Small intestine (tissue), 7 donors: Measurements from ENCODE around the gene FAM120AOS. TPM values are rescaled to one million over a fixed set of nuclear protein-coding genes. Genes with fewer than 3 reads are reported as not detected.

ENCODE experiments used
- DNase-seq, 2 donors: peaks; one replicate each; pipeline versions ENCODE4 v3.0.0 to v3.0.0-alpha.2; 2013
- FAIRE-seq: peaks from 2 replicates; lab custom pipeline; 2012; peaks lifted over from hg19 to GRCh38; lab: Jason Lieb, UNC
- H3K27ac ChIP-seq, 3 donors: one replicate each; pipeline ENCODE4 v1.5.1; 2013; ENCODE audit warnings: low read length in 2 of 3, mild to moderate bottlenecking in 2 of 3, control low read depth in 1 of 3, inconsistent platforms in 1 of 3, low read depth in 1 of 3, moderate library complexity in 1 of 3
- H3K27me3 ChIP-seq, 3 donors: one replicate each; pipeline ENCODE4 v1.6.1; 2013; ENCODE audit warnings: low read length in 3 of 3, inconsistent platforms in 1 of 3; ENCODE audit not compliant: control insufficient read depth in 3 of 3, insufficient read depth in 3 of 3
- H3K36me3 ChIP-seq, 3 donors: one replicate each; pipeline ENCODE4 v1.6.1; 2013; ENCODE audit warnings: low read length in 3 of 3, inconsistent platforms in 1 of 3, low read depth in 1 of 3, mild to moderate bottlenecking in 1 of 3, moderate library complexity in 1 of 3; ENCODE audit not compliant: control insufficient read depth in 3 of 3, insufficient read depth in 2 of 3
- H3K4me1 ChIP-seq, 3 donors: one replicate each; pipeline ENCODE4 v1.6.1; 2013; ENCODE audit warnings: low read length in 2 of 3, inconsistent platforms in 1 of 3, low read depth in 1 of 3, mild to moderate bottlenecking in 1 of 3, moderate library complexity in 1 of 3; ENCODE audit not compliant: control insufficient read depth in 3 of 3, insufficient read depth in 2 of 3
- H3K4me3 ChIP-seq, 3 donors: one replicate each; pipeline ENCODE4 v1.5.1; 2013; ENCODE audit warnings: low read length in 3 of 3, control low read depth in 1 of 3, inconsistent platforms in 1 of 3, low read depth in 1 of 3, mild to moderate bottlenecking in 1 of 3, moderate library complexity in 1 of 3
- H3K9me3 ChIP-seq, 2 donors: one replicate each; pipeline ENCODE4 v1.6.1; 2013; ENCODE audit warnings: low read depth in 1 of 2, low read length in 1 of 2; ENCODE audit not compliant: control insufficient read depth in 2 of 2, insufficient read depth in 1 of 2
- WGBS, 3 donors: extraction: QIAGEN DNeasy Blood & Tissue Kit; methylation state at CpG; one replicate each; pipeline ENCODE4 v1.1.7; 2013; 5-methylcytosine and 5-hydroxymethylcytosine counted together
- polyA plus RNA-seq, 4 donors: library from polyadenylated mRNA; stranded (reverse) in 3 of 4; unstranded in 1 of 4; fragments of 200-250 nt in 3 of 4; fragments of 120-200 nt in 1 of 4; gene quantifications; one replicate each; pipeline versions ENCODE4 v1.2.1 to v1.2.3, GENCODE V29; 2013
- donor health status: healthy with polysubstance abuse.
- donor health status: control.
- donor health status: control.
- donor health status: Bipolar disorder and iron deficiency.
- donor health status: healthy.

The FAM120AOS gene
- polyA plus RNA-seq, 4 donors = 29.7 to 62.9 (median 32.0) TPM

DNA sequence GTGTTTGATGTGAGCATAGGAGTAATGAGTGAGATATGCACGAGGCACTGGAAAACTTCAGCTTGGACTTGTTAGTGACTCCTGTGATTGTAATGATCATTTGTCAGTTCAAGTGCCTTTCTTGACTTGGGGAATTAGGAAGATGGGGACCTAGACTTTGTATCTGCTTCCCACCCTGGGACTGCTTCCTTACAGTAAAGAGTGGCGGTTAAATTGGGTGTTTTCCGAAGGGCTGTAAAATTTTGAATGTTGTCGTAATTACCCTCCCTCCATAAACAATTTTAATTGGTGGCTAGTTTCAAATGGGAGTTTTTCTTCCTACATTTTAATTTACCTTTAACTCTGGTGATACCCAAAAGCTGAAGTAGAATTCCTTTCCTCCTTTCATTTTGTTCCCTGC, 23.5 kb upstream of the FAM120AOS start:
- H3K27ac ChIP-seq = no peak overlapping the region
- 70 to 77% (median 73%) methylated on average over 4 of the region's 4 CpGs for WGBS, 3 donors
- H3K27me3 ChIP-seq = no peaks in the 10 kb centered on the region
- FAIRE-seq = no peak
- peaks cover 2 to 22% (median 8%) of the 10 kb centered on the region in 3 donors for H3K36me3 ChIP-seq
- H3K4me1 ChIP-seq = peaks cover 0 to 3% (median 0%) of the 10 kb centered on the region in 3 donors
- no peak for DNase-seq
- no peaks in the 10 kb centered on the region for H3K9me3 ChIP-seq
- no peak overlapping the region for H3K4me3 ChIP-seq

DNA sequence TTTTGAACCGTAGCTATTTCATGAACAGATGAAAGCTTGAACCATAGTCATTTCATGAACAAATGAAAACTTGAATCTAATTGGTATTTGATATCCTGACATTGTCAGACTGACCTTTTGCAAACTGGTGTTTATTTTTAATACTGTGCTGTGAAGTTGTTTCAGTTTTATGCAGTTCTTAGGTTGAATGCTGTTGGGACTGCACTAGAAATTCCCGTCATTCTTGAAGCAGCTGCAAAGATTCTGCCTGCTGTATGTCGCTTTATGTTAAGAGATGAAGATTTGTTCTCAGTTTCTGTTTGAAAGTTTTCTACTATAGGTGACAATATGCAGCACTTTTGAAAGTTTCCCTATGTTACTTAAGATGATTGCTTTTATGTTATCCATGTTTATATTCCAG, 22.5 kb upstream of the FAM120AOS start:
- H3K4me3 ChIP-seq = no peak overlapping the region
- H3K27me3 ChIP-seq = no peaks in the 10 kb centered on the region
- no peak for DNase-seq
- 72 to 84% (median 79%) methylated on average over 3 of the region's 3 CpGs for WGBS, 3 donors
- FAIRE-seq = no peak
- H3K36me3 ChIP-seq = peaks cover 2 to 16% (median 8%) of the 10 kb centered on the region in 3 donors
- H3K9me3 ChIP-seq = no peaks in the 10 kb centered on the region
- H3K27ac ChIP-seq = no peak overlapping the region
- H3K4me1 ChIP-seq = peaks cover 0 to 8% (median 5%) of the 10 kb centered on the region in 3 donors

DNA sequence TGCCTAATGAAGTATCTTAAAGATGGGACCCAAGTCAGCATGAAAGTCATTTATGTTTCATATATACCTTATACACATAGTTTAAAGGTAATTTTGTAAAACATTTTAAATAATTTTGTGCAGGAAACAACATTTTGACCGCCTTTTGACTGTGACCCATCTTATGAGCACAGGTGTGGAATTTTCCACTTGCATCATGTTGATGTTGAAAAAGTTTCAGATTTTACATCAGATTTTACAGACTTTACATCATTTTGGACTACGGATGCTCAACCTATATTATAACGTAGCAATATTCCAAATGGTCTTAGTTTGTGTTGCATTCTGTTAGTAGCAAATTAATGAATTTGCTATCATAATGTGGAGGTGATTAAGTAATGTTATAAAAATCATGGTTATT, 21.7 kb upstream of the FAM120AOS start:
- Histone ChIP-seq H3K4me3 (no peak overlapping the region), H3K27me3 (no peaks in the 10 kb centered on the region), H3K36me3 (peaks cover 0 to 11% (median 8%) of the 10 kb centered on the region in 3 donors), H3K27ac (no peak overlapping the region), H3K9me3 (no peaks in the 10 kb centered on the region), H3K4me1 (peaks cover 4 to 16% (median 7%) of the 10 kb centered on the region in 3 donors)
- 96 to 99% (median 97%) methylated on average over 3 of the region's 3 CpGs for WGBS, 3 donors
- FAIRE-seq (no peak), DNase-seq (no peak)

DNA sequence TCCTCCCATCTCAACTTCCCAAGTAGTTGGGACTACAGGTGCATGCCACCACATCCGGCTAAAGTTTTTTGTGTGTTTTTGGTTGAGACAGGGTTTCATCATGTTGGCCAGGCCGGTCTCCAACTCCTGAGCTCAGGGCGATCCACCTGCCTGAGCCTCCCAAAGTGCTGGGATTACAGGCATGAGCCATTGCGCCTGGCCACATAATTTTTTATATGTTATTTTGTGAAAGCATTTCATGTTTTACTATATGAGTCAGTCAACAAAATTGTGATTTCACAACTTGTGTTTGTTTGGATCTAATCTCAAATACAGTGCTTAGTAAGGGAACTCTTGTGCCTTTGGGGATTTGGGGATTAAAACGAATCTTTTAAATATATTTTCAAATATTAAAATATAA, 20.0 kb upstream of the FAM120AOS start:
- Histone ChIP-seq H3K27me3 (no peaks in the 10 kb centered on the region), H3K9me3 (no peaks in the 10 kb centered on the region), H3K36me3 (peaks cover 0 to 8% (median 6%) of the 10 kb centered on the region in 3 donors), H3K27ac (no peak overlapping the region), H3K4me3 (no peak overlapping the region), H3K4me1 (peaks cover 7 to 27% (median 12%) of the 10 kb centered on the region in 3 donors)
- DNase-seq (no peak), FAIRE-seq (no peak)
- 81 to 97% (median 86%) methylated on average over 5 of the region's 5 CpGs for WGBS, 3 donors

DNA sequence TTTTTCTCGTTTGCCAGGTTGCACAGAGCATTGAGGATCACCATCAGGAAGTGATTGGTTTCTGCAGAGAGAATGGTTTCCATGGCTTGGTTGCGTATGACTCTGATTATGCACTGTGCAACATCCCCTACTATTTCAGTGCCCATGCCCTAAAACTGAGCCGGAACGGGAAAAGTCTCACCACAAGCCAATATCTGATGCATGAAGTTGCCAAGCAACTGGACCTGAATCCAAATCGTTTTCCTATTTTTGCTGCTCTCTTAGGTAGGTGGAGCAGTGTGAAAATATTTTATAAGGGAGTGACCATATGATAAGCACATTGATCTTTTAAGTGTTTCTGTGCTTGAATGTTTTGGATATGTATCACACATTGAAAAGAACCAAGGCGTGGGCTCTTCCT, 17.7 kb upstream of the FAM120AOS start:
- FAIRE-seq = no peak
- peaks cover 15 to 46% (median 26%) of the 10 kb centered on the region in 3 donors for H3K4me1 ChIP-seq

DNA sequence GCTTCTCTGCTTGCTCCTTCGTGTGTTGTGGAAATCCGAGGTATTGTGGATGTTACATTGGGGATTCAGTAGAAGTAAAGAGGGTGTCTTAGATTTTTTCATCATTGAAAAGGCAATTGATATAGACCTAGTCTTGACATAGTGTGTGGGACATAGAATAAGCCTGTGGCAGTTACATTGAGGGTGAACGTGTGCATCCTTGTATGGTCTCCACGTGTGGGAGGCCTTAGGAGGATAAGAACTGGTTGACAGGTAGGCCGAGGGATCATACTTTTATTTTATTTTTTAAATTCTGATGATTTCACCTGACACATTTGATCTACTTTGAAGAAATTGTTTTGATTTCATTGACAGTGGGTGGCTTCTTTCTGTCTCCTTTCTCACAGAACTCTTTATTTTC, 17.0 kb upstream of the FAM120AOS start:
- H3K36me3 ChIP-seq = peaks cover 0 to 8% (median 2%) of the 10 kb centered on the region in 3 donors
- FAIRE-seq = no peak
- H3K27me3 ChIP-seq = no peaks in the 10 kb centered on the region
- DNase-seq = no peak
- peaks cover 19 to 51% (median 26%) of the 10 kb centered on the region in 3 donors for H3K4me1 ChIP-seq
- H3K4me3 ChIP-seq = no peak overlapping the region
- H3K9me3 ChIP-seq = no peaks in the 10 kb centered on the region
- H3K27ac ChIP-seq = peak overlapping the region in 1 of 3 donors; percentile 93
- 66 to 83% (median 80%) methylated on average over 5 of the region's 5 CpGs for WGBS, 3 donors

More for the DNA sequence above, 17.7 kb upstream of the FAM120AOS start:
- DNase-seq = no peak
- Histone ChIP-seq H3K36me3 (peaks cover 0 to 8% (median 3%) of the 10 kb centered on the region in 3 donors), H3K9me3 (no peaks in the 10 kb centered on the region), H3K27ac (peak overlapping the region in 1 of 3 donors; percentile 6), H3K4me3 (no peak overlapping the region), H3K27me3 (no peaks in the 10 kb centered on the region)
- 66 to 79% (median 78%) methylated on average over 6 of the region's 6 CpGs for WGBS, 3 donors

DNA sequence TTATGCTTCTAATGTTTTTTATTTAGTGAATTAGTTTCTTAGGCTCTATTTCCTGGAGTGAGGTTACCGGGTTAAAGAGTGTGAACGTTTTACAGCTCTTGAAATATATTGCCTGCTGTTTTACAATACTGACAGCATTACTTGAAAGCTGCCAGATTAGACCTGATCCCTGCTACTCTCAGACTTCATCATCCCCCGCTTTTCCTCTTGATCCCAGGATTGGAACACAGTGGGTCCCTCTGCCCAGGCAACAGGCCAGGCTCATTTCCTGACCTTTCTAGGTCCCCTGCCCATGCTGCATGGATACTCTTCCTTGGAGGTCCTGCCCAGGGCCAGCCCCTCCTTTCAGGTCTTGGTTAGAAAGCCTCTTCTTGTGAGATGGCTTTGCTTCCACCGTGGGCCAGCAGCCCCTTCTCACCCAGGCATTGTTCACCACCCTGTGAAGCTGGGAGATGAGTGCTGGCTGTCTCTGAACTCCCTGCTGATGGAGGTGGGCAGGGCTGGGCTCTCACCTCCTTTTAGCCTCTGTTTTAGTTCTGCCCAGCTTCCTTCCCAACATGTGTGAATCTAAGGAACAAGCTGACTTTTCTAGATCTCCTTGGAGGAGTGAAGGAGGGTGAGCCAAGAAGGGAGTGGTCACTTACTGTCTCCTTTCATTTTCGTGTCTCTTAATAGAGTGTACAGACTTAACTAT, 15.5 kb upstream of the FAM120AOS start:
- Histone ChIP-seq H3K4me3 (peak overlapping the region in 1 of 3 donors; percentile 6), H3K4me1 (peaks cover 19 to 58% (median 35%) of the 10 kb centered on the region in 3 donors), H3K9me3 (no peaks in the 10 kb centered on the region), H3K36me3 (peaks cover 0 to 8% (median 2%) of the 10 kb centered on the region in 3 donors), H3K27me3 (no peaks in the 10 kb centered on the region), H3K27ac (peak overlapping the region; percentile 86 to 93 (median 88))
- FAIRE-seq (no peak), DNase-seq (peak; percentile 77 to 83)
- 13 to 21% (median 15%) methylated on average over 5 of the region's 5 CpGs for WGBS, 3 donors

DNA sequence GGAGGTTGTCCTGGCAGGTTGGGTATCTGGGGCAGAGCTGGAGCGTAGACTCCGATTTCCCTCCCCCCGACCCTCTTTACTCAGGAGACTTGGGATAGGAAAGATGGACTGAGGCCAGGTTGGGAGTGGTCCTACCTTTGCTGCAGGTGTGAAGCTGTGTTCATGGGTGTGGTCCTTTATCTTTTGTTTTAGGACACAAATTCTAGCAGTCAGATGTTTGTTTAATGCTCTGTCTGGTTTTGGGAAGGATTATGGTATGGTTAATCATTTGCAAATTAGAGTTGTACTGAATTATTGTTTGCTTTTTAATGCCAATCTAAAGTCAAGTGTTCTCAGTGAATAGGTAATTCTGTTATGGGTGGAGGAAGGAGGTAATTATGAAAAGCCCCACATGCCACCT, 14.1 kb upstream of the FAM120AOS start:
- no peaks in the 10 kb centered on the region for H3K27me3 ChIP-seq
- H3K27ac ChIP-seq = peak overlapping the region; percentile 13 to 93 (median 50)
- peaks cover 19 to 58% (median 42%) of the 10 kb centered on the region in 3 donors for H3K4me1 ChIP-seq
- no peak overlapping the region for H3K4me3 ChIP-seq
- no peaks in the 10 kb centered on the region for H3K9me3 ChIP-seq
- peaks cover 0 to 3% (median 2%) of the 10 kb centered on the region in 3 donors for H3K36me3 ChIP-seq
- FAIRE-seq = no peak
- WGBS, 3 donors = 27 to 55% (median 40%) methylated on average over 3 of the region's 3 CpGs
- peak; percentile 46 to 65 for DNase-seq
